Measurements from ENCODE around the gene TMEM220.

Gene TMEM220

DNA sequence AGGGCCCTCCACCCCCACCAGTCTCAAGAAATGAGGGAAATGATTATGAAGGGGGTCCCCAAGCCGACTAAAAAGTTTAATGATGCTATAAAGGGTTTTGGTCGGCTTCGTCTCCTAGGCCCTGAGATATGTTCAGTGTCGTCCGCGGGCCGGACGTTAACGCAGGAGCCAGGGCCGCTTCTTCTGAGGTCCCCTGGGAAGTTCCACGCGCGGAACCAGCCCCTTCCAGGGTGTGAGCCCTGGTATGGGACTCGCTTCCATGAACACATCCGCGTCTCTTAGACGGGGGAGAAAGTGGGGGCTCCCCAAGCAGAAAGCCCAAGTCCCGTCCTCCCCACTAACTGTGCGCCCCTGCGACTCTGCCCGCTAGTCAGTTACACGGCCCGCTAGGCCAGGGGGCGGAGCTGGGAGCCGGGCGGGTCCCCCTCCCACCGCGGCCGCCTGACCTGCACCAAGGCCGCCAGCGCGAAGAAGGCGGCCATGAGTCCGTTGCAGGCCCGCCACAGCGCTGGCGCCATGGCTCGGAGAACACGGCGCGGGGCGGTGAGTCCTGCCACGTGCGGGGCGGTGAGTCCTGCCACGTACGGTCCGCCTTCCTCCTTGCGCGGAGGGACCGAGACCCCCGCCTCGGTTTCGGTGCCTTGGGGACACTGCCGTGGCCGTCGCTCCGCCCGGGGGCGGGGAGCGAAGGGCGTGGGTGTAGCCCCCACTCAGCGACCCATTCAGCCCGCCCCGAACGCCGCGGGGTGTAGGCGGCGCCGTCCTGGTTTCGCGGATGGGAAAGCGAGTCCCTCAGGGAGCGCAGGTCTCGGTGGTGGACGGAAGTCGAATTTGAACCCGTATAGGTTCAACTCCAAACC lies at the start of gene TMEM220:
TMEM220 (minus strand) TSS at position 690 of the 860 bp plus-strand sequence; CDS start at position 518, 172 bp downstream.
- ChIA-PET POLR2A (interaction anchor here (1.0 kb wide), 3 partner anchors 11 to 32 kb away, joined by 3 to 4 read pairs (median 3); partner anchors contain the start of genes ADPRM and SCO1), CTCF (no interaction called here)
- DNase-seq (ENCODE audit: extremely low spot score) = peak; percentile 38
- TF ChIP-seq L3MBTL2 (conservative IDR thresholded peaks at IDR 0.05) = peak; percentile 50
- no peak for TF ChIP-seq ARNT (IDR thresholded peaks at IDR 0.05)

DNA sequence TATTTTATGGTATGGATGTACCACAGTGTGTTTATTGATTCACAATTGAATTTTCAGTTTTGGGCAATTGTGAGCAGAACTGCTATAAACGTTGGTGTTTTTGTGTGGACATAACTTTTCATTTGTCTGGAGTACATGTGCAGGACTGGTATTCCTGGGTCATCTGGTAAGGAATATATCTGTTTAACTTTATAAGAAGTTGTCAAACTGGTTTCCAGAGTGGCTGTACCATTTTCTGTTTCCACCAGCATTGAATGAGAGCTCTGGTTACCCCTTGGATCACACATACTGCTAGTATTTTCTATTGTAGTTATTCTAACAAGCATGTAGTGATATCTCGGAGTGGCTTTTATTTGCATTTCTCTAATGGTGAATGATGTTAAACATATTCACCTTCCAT lies 49.8 kb upstream of the TMEM220 start:
- no peak for DNase-seq (ENCODE audit: extremely low spot score)
- ChIA-PET CTCF (no interaction called here), POLR2A (no interaction called here)
- TF ChIP-seq L3MBTL2 (conservative IDR thresholded peaks at IDR 0.05) (no peak), ZNF384 (IDR thresholded peaks at IDR 0.05) (no peak), FOXM1 (IDR thresholded peaks at IDR 0.05; ENCODE audit: borderline replicate concordance) (no peak), FOXK2 (IDR thresholded peaks at IDR 0.05) (no peak), BHLHE40 (IDR thresholded peaks at IDR 0.05; ENCODE audit: borderline replicate concordance) (no peak), TARDBP (IDR thresholded peaks at IDR 0.05) (no peak), SP1 (IDR thresholded peaks at IDR 0.05) (no peak), FOXA1 (IDR thresholded peaks at IDR 0.05) (no peak), PKNOX1 (IDR thresholded peaks at IDR 0.05) (no peak), HDGF (IDR thresholded peaks at IDR 0.05; ENCODE audit: borderline replicate concordance) (no peak), LEF1 (IDR thresholded peaks at IDR 0.05; ENCODE audit: borderline replicate concordance) (no peak), ARNT (IDR thresholded peaks at IDR 0.05) (no peak), NFRKB (IDR thresholded peaks at IDR 0.05) (no peak), CTBP1 (IDR thresholded peaks at IDR 0.05; ENCODE audit: borderline replicate concordance) (no peak), SUZ12 (IDR thresholded peaks at IDR 0.05) (no peak), ELF4 (IDR thresholded peaks at IDR 0.05) (no peak)

DNA sequence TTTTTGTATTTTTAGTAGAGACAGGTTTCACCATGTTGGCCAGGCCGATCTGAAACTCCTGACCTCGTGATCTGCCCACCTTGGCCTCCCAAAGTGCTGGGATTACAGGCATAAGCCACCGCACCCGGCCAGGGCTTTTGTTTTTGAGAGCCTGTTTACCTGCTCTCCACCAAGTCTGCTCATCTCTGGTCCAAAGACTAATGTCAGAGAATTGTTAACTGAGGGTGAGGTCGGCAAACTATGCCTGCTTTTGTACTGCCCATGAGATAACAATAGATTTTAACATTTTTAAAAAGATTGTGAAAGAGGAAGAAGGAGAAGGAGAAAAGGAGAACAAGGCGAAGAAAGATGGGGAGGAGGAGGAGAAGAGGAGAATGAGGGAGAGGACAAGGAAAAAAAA lies 48.1 kb upstream of the TMEM220 start:
- CTCF ChIA-PET = no interaction called here

DNA sequence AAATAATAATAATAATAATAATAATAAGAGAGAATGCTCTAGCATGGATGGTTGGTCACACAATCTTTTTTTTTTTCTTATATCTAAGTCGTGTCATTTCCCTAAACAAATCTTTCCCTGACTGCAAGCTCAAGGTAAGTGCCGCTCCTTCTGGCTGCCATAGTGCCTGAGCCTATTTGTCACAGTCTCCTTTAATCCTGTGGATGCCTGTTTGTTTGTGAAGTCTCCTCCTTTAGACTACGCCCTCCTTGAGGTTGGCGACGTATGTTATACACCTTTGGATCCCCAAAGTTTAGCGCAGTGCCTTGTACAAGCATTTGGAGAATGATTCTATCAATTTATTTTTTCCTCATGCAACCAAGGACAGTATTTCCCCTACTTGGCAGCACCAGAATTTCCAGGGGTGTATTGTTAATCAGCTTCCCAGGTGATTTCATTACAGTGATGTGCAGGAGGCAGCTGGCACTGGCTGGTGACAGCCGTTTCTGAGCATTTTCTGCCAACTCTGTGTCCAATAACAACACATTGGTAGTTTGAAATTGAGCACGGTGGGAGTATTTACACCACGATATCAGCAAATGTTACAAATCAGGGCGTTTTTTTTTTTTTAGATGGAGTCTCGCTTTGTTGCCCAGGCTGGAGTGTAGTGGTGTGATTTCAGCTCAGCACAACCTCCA lies 47.4 kb upstream of the TMEM220 start:
- TF ChIP-seq TARDBP (IDR thresholded peaks at IDR 0.05) (no peak), PKNOX1 (IDR thresholded peaks at IDR 0.05) (no peak), SP1 (IDR thresholded peaks at IDR 0.05) (no peak), ELF4 (IDR thresholded peaks at IDR 0.05) (no peak), NFRKB (IDR thresholded peaks at IDR 0.05) (no peak), FOXA1 (IDR thresholded peaks at IDR 0.05) (no peak), BHLHE40 (IDR thresholded peaks at IDR 0.05; ENCODE audit: borderline replicate concordance) (no peak), SUZ12 (IDR thresholded peaks at IDR 0.05) (no peak), LEF1 (IDR thresholded peaks at IDR 0.05; ENCODE audit: borderline replicate concordance) (no peak), ARNT (IDR thresholded peaks at IDR 0.05) (no peak), FOXK2 (IDR thresholded peaks at IDR 0.05) (no peak), FOXM1 (IDR thresholded peaks at IDR 0.05; ENCODE audit: borderline replicate concordance) (no peak), HDGF (IDR thresholded peaks at IDR 0.05; ENCODE audit: borderline replicate concordance) (no peak), CTBP1 (IDR thresholded peaks at IDR 0.05; ENCODE audit: borderline replicate concordance) (no peak), L3MBTL2 (conservative IDR thresholded peaks at IDR 0.05) (no peak)
- POLR2A ChIA-PET = no interaction called here
- CTCF ChIA-PET = no interaction called here
- no peak for DNase-seq (ENCODE audit: extremely low spot score)

More for the DNA sequence above, 48.1 kb upstream of the TMEM220 start:
- TF ChIP-seq FOXA1 (IDR thresholded peaks at IDR 0.05) (no peak), FOXK2 (IDR thresholded peaks at IDR 0.05) (no peak), L3MBTL2 (conservative IDR thresholded peaks at IDR 0.05) (no peak), LEF1 (IDR thresholded peaks at IDR 0.05; ENCODE audit: borderline replicate concordance) (no peak), SP1 (IDR thresholded peaks at IDR 0.05) (no peak)
- POLR2A ChIA-PET = no interaction called here
- no peak for DNase-seq (ENCODE audit: extremely low spot score)

DNA sequence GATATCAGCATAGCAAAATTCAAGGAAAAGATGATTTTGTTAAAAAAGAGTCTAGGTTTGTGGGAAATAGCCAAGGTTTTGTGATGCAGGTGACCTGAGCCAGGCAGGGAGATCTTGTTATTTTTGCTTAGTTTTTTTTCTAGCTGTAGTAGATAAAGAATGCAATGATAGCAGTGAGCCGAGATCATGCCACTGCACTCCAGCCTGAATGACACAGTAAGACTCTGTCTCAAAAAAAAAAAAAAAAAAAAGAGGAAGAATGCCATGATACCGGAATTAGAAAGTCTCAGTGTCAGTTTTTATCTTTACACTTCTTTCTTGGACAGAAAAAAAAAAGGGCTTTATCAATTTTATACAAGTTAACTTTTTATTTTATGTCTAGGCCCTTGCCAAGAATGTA lies 46.6 kb upstream of the TMEM220 start:
- no peak for DNase-seq (ENCODE audit: extremely low spot score)
- ChIA-PET POLR2A (no interaction called here), CTCF (no interaction called here)
- no peak for TF ChIP-seq FOXA1 (IDR thresholded peaks at IDR 0.05)
- TF ChIP-seq ARNT (IDR thresholded peaks at IDR 0.05) = no peak
- TF ChIP-seq L3MBTL2 (conservative IDR thresholded peaks at IDR 0.05) = no peak
- TF ChIP-seq FOXK2 (IDR thresholded peaks at IDR 0.05) = no peak
- TF ChIP-seq PKNOX1 (IDR thresholded peaks at IDR 0.05) = no peak
- TF ChIP-seq LEF1 (IDR thresholded peaks at IDR 0.05; ENCODE audit: borderline replicate concordance) = no peak
- no peak for TF ChIP-seq SUZ12 (IDR thresholded peaks at IDR 0.05)
- TF ChIP-seq BHLHE40 (IDR thresholded peaks at IDR 0.05; ENCODE audit: borderline replicate concordance) = no peak
- TF ChIP-seq ZNF384 (IDR thresholded peaks at IDR 0.05) = no peak
- no peak for TF ChIP-seq ELF4 (IDR thresholded peaks at IDR 0.05)

GRCh38 chr17:10775740-10776356 lies 46.0 kb upstream of the TMEM220 start:
- POLR2A ChIA-PET = no interaction called here
- DNase-seq (ENCODE audit: extremely low spot score) = no peak
- TF ChIP-seq FOXA1 (IDR thresholded peaks at IDR 0.05) (no peak), SUZ12 (IDR thresholded peaks at IDR 0.05) (no peak), ZNF384 (IDR thresholded peaks at IDR 0.05) (no peak), BHLHE40 (IDR thresholded peaks at IDR 0.05; ENCODE audit: borderline replicate concordance) (no peak), ARNT (IDR thresholded peaks at IDR 0.05) (no peak), TARDBP (IDR thresholded peaks at IDR 0.05) (no peak), FOXM1 (IDR thresholded peaks at IDR 0.05; ENCODE audit: borderline replicate concordance) (no peak)
- CTCF ChIA-PET = no interaction called here

Data from HEK293T (cell line).